ENCODE results near the gene MOSPD3. TPM values are rescaled to one million over a fixed set of nuclear protein-coding genes. Genes with fewer than 3 reads are reported as not detected.

MOSPD3 gene
- total and polyA plus RNA-seq, 2 experiments from 2014 or later = 30.1 to 83.3 TPM

DNA sequence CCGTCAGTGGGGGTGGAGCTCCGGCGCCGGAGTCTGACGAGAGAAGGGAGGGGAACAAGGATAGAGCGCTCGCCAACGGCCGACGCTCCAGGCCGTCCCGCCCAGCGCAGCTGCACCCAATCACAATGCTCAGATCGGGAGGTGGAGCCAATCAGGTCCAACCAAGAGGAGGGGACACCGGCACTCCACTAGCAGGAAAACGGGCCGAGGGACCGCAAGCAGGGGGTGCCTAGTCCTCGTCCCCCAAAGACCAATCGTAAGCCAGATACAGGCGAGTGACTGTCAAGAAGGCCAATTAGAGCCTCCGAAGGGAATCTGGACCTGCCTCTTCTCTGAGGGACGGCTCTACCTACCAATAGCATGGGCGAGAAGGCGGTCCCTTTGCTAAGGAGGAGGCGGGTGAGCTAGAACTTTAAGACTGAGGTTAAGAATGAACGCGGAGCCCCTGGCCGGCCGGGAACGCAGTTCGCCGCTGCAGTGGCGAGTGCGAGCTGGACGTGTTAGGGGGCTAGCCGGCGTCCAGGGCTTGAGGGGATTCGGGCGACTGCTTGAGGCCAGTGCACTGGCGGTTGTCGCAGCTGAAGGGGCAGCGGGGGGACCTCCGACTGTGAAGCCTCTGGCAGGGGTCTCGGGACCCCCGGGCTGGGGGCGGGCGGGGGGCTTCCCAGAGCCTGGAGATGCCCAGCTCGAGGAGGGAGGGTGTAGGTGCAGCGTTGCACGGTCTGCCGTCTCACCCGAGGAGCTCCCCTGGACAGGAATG, 25.9 kb upstream of the MOSPD3 start, which contains the start of gene FBXO24:
Gene FBXO24 (plus strand): TSS at position 63 of the 760 bp plus-strand sequence. CDS start 298 bp downstream, at position 361.
- Histone ChIP-seq H3K27me3 (no peaks in the 10 kb centered on the region), H3K9me3 (ENCODE audit: low read depth) (no peaks in the 10 kb centered on the region), H3K36me3 (peaks cover 3% of the 10 kb centered on the region), H3K4me3 (peak within 1 kb of the TSS; percentile 98), H3K4me1 (ENCODE audit: low read depth) (peaks cover 24% of the 10 kb centered on the region), H3K27ac (peak within 1 kb of the TSS; percentile 95)
- DNase-seq (ENCODE audit: low read depth in 1 of 2, low spot score in 1 of 2) = peak; percentile 100
- TF ChIP-seq, protein P1, sequence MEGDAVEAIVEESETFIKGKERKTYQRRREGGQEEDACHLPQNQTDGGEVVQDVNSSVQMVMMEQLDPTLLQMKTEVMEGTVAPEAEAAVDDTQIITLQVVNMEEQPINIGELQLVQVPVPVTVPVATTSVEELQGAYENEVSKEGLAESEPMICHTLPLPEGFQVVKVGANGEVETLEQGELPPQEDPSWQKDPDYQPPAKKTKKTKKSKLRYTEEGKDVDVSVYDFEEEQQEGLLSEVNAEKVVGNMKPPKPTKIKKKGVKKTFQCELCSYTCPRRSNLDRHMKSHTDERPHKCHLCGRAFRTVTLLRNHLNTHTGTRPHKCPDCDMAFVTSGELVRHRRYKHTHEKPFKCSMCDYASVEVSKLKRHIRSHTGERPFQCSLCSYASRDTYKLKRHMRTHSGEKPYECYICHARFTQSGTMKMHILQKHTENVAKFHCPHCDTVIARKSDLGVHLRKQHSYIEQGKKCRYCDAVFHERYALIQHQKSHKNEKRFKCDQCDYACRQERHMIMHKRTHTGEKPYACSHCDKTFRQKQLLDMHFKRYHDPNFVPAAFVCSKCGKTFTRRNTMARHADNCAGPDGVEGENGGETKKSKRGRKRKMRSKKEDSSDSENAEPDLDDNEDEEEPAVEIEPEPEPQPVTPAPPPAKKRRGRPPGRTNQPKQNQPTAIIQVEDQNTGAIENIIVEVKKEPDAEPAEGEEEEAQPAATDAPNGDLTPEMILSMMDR (IDR thresholded peaks at IDR 0.05; ENCODE audit: low read depth, low read length) = no peak

DNA sequence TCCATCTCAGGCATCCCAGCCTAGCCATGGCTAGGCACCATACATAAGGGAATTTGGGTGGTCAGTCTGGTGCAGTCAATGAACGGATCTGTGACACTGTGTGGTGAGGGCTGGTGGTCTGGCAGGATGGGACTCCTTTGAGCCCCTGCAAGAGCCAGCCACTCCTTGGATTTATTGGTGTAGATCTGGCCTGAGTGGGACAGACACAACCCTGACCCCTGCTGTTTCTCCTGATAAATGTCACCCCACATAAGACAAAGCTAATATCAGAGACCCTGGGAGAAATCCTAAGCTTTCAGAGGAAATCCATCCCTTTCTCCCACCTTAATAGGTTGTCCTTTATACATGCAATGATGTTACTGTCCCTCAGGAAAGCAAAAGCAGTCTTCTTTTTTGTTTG, 23.9 kb upstream of the MOSPD3 start:
- DNase-seq (ENCODE audit: low read depth in 1 of 2, low spot score in 1 of 2) = peak; percentile 34 to 39
- Histone ChIP-seq H3K9me3 (ENCODE audit: low read depth) (no peaks in the 10 kb centered on the region), H3K4me3 (no peak overlapping the region), H3K36me3 (no peaks in the 10 kb centered on the region), H3K27ac (no peak overlapping the region), H3K27me3 (no peaks in the 10 kb centered on the region), H3K4me1 (ENCODE audit: low read depth) (peaks cover 14% of the 10 kb centered on the region)
- TF ChIP-seq, protein P1 (IDR thresholded peaks at IDR 0.05; ENCODE audit: low read depth, low read length) = peak; percentile 36

DNA sequence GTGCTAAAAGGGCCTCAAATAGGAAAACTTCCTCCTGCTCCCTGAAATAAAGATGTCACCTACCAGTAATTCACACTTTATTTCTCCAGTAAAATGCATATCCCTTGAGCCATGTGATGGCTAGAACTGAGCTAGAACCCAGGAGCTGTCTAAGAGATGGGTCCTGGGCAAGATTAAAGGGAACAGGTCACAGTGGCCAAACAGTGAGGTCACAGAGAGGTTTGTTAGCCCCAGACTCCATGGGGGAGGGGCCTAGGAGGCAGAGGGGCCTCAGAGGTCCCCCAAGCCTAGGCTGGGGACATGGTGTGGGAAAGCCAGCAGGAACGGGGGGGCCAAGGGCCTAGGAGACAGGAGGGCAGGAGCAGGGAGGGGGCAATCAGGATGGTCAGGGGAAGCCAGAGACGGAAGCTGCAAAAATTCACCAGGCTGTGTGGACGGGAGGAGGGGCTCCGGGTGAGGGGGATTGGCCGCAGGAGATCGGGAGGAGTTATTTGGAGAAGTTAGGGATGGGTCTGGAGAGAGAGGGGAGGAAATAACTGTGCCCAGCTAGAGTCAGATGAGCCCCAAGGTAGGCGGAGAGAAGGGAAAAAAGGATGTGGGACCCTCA, 22.9 kb upstream of the MOSPD3 start:
- no peak for DNase-seq (ENCODE audit: low read depth in 1 of 2, low spot score in 1 of 2)
- Histone ChIP-seq H3K27me3 (no peaks in the 10 kb centered on the region), H3K27ac (no peak overlapping the region), H3K4me3 (no peak overlapping the region), H3K9me3 (ENCODE audit: low read depth) (no peaks in the 10 kb centered on the region), H3K36me3 (no peaks in the 10 kb centered on the region), H3K4me1 (ENCODE audit: low read depth) (peaks cover 4% of the 10 kb centered on the region)
- TF ChIP-seq, protein P1 (IDR thresholded peaks at IDR 0.05; ENCODE audit: low read depth, low read length) = no peak

DNA sequence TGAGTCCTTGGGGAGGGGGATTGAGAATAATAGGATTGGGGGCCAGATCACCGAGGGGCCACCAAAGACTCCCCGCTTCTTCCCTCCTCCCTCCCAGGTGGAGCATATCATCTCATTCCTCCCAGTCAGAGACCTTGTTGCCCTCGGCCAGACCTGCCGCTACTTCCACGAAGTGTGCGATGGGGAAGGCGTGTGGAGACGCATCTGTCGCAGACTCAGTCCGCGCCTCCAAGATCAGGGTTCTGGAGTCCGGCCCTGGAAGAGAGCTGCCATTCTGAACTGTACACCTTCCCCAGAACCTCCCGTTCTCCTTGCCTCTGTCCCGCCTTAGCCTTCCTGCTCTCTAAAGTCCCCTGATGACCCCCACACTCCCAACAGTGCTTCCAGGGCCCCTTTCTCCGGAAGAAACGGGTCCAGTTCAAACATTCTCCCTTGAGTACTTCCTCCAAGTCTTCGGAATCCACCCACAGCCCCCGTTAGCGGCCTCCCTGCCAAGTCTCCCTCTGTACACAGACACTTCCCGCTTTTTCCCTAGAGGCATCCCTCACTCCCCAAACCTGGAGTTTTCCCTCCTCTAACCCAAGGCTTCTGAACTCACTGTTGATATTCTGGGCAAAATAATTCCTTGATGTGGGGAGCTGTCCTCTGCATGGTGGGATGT, 22.1 kb upstream of the MOSPD3 start:
- Histone ChIP-seq H3K36me3 (no peaks in the 10 kb centered on the region), H3K9me3 (ENCODE audit: low read depth) (no peaks in the 10 kb centered on the region), H3K4me3 (no peak overlapping the region), H3K27me3 (no peaks in the 10 kb centered on the region), H3K27ac (no peak overlapping the region), H3K4me1 (ENCODE audit: low read depth) (peaks cover 4% of the 10 kb centered on the region)
- peak in 1 of 2 donors; percentile 56 for DNase-seq (ENCODE audit: low read depth in 1 of 2, low spot score in 1 of 2)
- TF ChIP-seq, protein P1 (IDR thresholded peaks at IDR 0.05; ENCODE audit: low read depth, low read length) = no peak

DNA sequence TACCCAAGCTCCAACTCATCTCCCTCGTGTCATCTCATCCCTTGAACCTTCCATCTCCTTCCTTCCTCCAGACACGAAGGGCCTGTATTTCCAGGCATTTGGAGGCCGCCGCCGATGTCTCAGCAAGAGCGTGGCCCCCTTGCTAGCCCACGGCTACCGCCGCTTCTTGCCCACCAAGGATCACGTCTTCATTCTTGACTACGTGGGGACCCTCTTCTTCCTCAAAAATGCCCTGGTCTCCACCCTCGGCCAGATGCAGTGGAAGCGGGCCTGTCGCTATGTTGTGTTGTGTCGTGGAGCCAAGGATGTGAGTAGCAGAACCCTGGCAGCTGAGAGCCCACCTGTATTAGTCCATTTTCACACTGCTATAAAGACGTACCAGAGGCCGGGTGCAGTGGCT, 20.7 kb upstream of the MOSPD3 start:
- Histone ChIP-seq H3K36me3 (no peaks in the 10 kb centered on the region), H3K27me3 (no peaks in the 10 kb centered on the region), H3K4me1 (ENCODE audit: low read depth) (peaks cover 13% of the 10 kb centered on the region), H3K27ac (no peak overlapping the region), H3K9me3 (ENCODE audit: low read depth) (no peaks in the 10 kb centered on the region), H3K4me3 (no peak overlapping the region)
- TF ChIP-seq, protein P1 (IDR thresholded peaks at IDR 0.05; ENCODE audit: low read depth, low read length) = no peak
- no peak for DNase-seq (ENCODE audit: low read depth in 1 of 2, low spot score in 1 of 2)
